Renal cortical epithelial cell (primary cell): ENCODE measurements around the gene SIAH3. TPM values are rescaled to one million over a fixed set of nuclear protein-coding genes. Genes with fewer than 3 reads are reported as not detected.

Experiments used
- DNase-seq: peaks from one replicate; pipeline ENCODE4 v3.0.0-alpha.2; 2011; ENCODE audit warnings: low read depth
- total RNA-seq: library from RNA; depleted of rRNA; stranded (reverse); fragments of >200 nt; gene quantifications from 2 replicates; pipeline ENCODE4 v1.2.3, GENCODE V29; 2014

SIAH3 gene
- total RNA-seq, 1 donor from 2014 or later = 0.60 TPM

DNA sequence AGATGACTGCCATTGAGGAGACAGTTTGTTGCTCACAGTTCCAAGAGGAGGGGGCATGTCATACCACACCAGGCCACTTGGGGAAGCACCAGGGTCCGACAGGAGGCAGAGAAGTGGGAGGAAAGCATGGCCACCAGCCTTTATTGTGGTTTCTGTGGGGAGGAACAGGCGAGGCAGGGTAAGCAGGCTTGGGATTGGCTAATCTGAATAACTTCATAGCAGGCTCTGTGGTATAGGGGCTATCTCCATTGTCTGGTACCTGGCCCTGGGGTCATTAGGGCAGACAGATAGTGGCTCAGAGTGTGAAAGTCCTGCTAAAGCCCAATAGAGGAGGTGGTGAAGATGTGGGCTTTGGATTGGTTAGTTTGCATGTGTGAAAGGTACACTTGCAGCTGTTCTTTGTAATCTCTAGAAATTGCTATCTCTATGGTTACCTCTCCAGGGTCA, 114.0 kb downstream of the SIAH3 start:
- DNase-seq = no peak

DNA sequence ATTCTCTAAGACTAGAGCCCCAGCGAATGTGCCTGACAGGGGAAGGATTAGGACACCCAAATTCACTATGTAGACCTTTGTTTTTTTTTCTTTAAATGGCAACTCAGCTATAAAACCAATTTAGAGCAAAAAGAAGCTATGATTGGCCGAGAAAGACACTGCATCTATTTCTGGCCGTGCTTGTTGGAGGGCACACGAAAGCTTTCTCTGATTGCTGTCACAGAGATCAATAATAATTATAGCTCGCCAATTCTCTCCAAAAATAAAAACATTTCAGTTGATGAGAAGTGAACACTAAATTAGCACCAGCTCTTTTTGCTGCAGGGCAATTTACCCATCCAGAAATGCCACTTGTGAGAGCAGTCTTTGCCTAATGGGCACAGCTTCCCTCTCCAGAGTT, 118.2 kb downstream of the SIAH3 start:
- no peak for DNase-seq

- DNase-seq = no peak
These were observed 118.6 kb downstream of the SIAH3 start for GRCh38 chr13:45732916-45733315.

DNA sequence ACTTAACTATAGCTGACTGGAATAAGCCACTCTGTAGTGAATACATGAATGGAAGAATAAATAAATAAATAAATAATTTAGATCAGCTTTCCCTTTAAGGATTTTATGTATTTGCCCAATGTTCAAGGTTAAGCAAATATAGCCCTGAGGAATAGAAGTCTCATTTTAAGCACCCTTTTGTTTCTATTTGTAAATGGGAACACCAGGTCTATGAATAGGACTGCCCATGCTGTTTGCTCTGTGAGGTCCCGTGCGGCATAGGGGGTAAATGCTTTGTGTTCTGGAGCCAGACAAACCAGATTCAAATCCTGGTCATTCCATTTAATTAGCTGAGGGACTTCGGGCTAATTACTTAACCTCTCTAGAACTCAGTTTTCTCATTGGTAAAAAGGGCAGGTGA, 120.1 kb downstream of the SIAH3 start:
- no peak for DNase-seq

DNA sequence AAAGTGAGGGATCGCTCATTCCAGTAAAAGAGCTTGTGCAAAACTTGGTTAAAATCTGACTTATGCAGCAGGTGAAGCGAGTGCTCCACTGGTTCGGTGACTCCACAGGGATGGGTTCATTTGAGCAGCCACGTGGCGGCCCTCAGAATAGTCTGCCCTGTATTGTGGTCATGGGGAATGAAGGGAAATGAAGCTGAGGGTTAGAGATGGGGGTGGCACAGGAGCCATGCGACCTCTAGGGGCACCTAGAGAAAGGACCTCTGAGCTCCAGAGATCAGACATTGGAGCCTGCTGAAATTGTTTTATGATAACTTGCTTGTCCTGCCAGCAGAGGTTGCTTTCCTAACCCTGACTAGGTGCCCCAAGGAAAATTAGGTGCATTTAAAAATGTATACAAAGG, 122.8 kb downstream of the SIAH3 start:
- DNase-seq = no peak

Other genes starting within 250 kb of the SIAH3 start
- not detected in 2 replicates for gene ERICH6B, start 236.0 kb downstream of the SIAH3 start, total RNA-seq
- 0.05 TPM in 1 of 2 replicates, not detected in the other for gene CBY2, start 149.4 kb downstream of the SIAH3 start, total RNA-seq
- 18.2 and 33.6 TPM in 2 replicates for gene ZC3H13, start 201.0 kb upstream of the SIAH3 start, total RNA-seq